HG03139 (cell line): ENCODE measurements around the gene ACAD10.
"Not testable (repeated sequence)": the region's sequence is repeated elsewhere in the genome, so short reads cannot be mapped to it uniquely, and the experiment has no call there.

Source experiments
- ATAC-seq: cut with Tn5 transposase; IDR thresholded peaks from one replicate; pipeline ENCODE4 v1.9.1; 2021; ENCODE audit not compliant: unreplicated experiment

The ACAD10 gene

GRCh38 chr12:111748151-111748672 lies 62.4 kb downstream of the ACAD10 start:
- ATAC-seq: no peak

GRCh38 chr12:111748867-111749266 lies 63.0 kb downstream of the ACAD10 start:
- no peak for ATAC-seq

- ATAC-seq: no peak
These were observed 63.5 kb downstream of the ACAD10 start for GRCh38 chr12:111749391-111749790.

- ATAC-seq: no peak
These were observed 67.5 kb downstream of the ACAD10 start for GRCh38 chr12:111753144-111753881.

- no peak for ATAC-seq
These were observed 68.8 kb downstream of the ACAD10 start for GRCh38 chr12:111754671-111755070.

GRCh38 chr12:111756196-111756595 lies 70.3 kb downstream of the ACAD10 start:
- ATAC-seq: no peak

- ATAC-seq: no peak
These were observed 70.8 kb downstream of the ACAD10 start for GRCh38 chr12:111756681-111757080.

- no peak for ATAC-seq
These were observed 71.7 kb downstream of the ACAD10 start for GRCh38 chr12:111757361-111758119.

- no peak for ATAC-seq
These were observed 72.3 kb downstream of the ACAD10 start for GRCh38 chr12:111758120-111758561.

- ATAC-seq: no peak
These were observed 73.4 kb downstream of the ACAD10 start for GRCh38 chr12:111759271-111759670.

GRCh38 chr12:111759991-111760390 lies 74.1 kb downstream of the ACAD10 start:
- ATAC-seq: no peak

GRCh38 chr12:111761099-111761498 lies 75.2 kb downstream of the ACAD10 start:
- ATAC-seq: no peak

GRCh38 chr12:111761706-111762105 lies 75.9 kb downstream of the ACAD10 start:
- ATAC-seq: no peak

GRCh38 chr12:111763552-111763951 lies 77.7 kb downstream of the ACAD10 start:
- ATAC-seq: not testable (repeated sequence)

- ATAC-seq: no peak
These were observed 78.4 kb downstream of the ACAD10 start for GRCh38 chr12:111764120-111764821.

- ATAC-seq: no peak
These were observed 80.9 kb downstream of the ACAD10 start, which contains the start of gene ALDH2 for GRCh38 chr12:111766608-111767361. Gene ALDH2 (plus strand): TSS chr12:111766933. CDS start chr12:111766983, 50 bp downstream.

GRCh38 chr12:111767362-111768158 lies 81.7 kb downstream of the ACAD10 start:
- ATAC-seq: no peak

GRCh38 chr12:111768159-111768895 lies 82.5 kb downstream of the ACAD10 start:
- no peak for ATAC-seq

GRCh38 chr12:111769599-111769998 lies 83.7 kb downstream of the ACAD10 start:
- no peak for ATAC-seq
